Neural crest cell (in vitro differentiated cells): Measurements from ENCODE around the gene OTUD1. TPM values are rescaled to one million over a fixed set of nuclear protein-coding genes. Genes with fewer than 3 reads are reported as not detected.

Source experiments
- DNase-seq: peaks from one replicate; pipeline ENCODE4 v3.0.0; 2021; ENCODE audit warnings: low read depth, mixed read lengths, low spot score
- H3K27ac Mint-ChIP-seq: one replicate; pipeline ENCODE4 v1.8.0; 2021; ENCODE audit warnings: mild to moderate bottlenecking, mixed read lengths; ENCODE audit not compliant: unreplicated experiment
- H3K27me3 Mint-ChIP-seq: 2 replicates; pipeline ENCODE4 v1.8.0; 2021; ENCODE audit warnings: low read depth, mild to moderate bottlenecking, mixed read lengths
- H3K36me3 Mint-ChIP-seq: 2 replicates; pipeline ENCODE4 v1.8.0; 2021; ENCODE audit warnings: low read depth, mild to moderate bottlenecking, mixed read lengths
- H3K4me1 Mint-ChIP-seq: 2 replicates; pipeline ENCODE4 v1.8.0; 2021; ENCODE audit warnings: mixed read lengths
- H3K4me3 Mint-ChIP-seq: one replicate; pipeline ENCODE4 v1.8.0; 2021; ENCODE audit warnings: mild to moderate bottlenecking, mixed read lengths
- H3K9me3 Mint-ChIP-seq: 2 replicates; pipeline ENCODE4 v1.8.0; 2021; ENCODE audit warnings: mixed read lengths
- total RNA-seq: library from RNA; stranded (reverse); gene quantifications from 2 replicates; pipeline ENCODE4 v1.2.1, GENCODE V29; 2021
- TF ChIP-seq, protein P1 (sequence below): fragments of 200-600 bp; sonication (generic); conservative IDR thresholded peaks from 2 replicates; pipeline ENCODE4 v1.5.0; 2021; ENCODE audit warnings: antibody characterized with exemption, mild to moderate bottlenecking

The OTUD1 gene
- total RNA-seq, 1 donor from 2014 or later: 3.3 TPM

DNA sequence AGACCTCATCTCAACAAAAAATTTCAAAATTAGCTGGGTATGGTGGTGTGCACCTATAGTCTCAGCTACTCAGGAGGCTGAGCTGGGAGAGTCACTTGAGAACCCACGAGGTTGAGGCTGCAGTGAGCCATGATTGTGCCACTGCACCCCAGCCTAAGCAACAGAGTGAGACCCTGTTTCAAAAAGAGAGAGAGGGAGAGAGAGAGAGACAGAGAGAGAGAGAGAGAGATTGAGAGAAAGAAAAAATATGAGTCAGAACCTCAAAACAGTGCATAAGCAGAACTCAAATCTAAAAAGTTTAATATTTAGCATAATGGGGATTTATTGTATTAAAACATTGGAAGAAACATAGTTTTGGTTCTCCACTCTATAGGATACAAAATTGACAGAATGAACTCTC lies 17.5 kb upstream of the OTUD1 start:
- peaks cover 5% of the 10 kb centered on the region for H3K27me3 Mint-ChIP-seq
- no peaks in the 10 kb centered on the region for H3K4me1 Mint-ChIP-seq
- TF ChIP-seq, protein P1, sequence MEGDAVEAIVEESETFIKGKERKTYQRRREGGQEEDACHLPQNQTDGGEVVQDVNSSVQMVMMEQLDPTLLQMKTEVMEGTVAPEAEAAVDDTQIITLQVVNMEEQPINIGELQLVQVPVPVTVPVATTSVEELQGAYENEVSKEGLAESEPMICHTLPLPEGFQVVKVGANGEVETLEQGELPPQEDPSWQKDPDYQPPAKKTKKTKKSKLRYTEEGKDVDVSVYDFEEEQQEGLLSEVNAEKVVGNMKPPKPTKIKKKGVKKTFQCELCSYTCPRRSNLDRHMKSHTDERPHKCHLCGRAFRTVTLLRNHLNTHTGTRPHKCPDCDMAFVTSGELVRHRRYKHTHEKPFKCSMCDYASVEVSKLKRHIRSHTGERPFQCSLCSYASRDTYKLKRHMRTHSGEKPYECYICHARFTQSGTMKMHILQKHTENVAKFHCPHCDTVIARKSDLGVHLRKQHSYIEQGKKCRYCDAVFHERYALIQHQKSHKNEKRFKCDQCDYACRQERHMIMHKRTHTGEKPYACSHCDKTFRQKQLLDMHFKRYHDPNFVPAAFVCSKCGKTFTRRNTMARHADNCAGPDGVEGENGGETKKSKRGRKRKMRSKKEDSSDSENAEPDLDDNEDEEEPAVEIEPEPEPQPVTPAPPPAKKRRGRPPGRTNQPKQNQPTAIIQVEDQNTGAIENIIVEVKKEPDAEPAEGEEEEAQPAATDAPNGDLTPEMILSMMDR: no peak
- no peak for DNase-seq
- no peak overlapping the region for H3K27ac Mint-ChIP-seq
- H3K9me3 Mint-ChIP-seq: no peaks in the 10 kb centered on the region
- H3K4me3 Mint-ChIP-seq: no peak overlapping the region
- no peaks in the 10 kb centered on the region for H3K36me3 Mint-ChIP-seq

DNA sequence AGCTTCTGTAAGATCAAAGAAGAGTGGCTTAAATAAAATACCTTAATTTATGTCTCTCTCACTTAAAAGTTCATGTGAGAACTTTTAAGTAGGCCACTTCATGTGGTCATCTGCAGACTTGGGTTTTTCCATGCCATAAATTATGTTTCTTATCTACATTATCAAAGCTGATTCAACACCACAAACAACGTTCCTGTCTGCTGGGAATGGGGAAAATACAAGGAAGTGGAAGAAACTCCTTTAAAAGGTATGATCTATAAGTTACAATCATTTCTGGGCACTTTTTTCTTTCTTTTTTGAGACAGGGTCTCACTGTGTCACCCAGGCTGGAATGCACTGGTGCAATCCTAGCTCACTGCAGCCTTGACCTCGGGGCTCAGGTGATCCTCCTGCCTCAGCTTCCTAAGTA lies 16.9 kb upstream of the OTUD1 start:
- no peak for DNase-seq
- H3K36me3 Mint-ChIP-seq: no peaks in the 10 kb centered on the region
- no peaks in the 10 kb centered on the region for H3K9me3 Mint-ChIP-seq
- H3K27me3 Mint-ChIP-seq: peaks cover 5% of the 10 kb centered on the region
- H3K4me1 Mint-ChIP-seq: no peaks in the 10 kb centered on the region
- H3K27ac Mint-ChIP-seq: no peak overlapping the region
- TF ChIP-seq, protein P1: no peak
- H3K4me3 Mint-ChIP-seq: no peak overlapping the region

DNA sequence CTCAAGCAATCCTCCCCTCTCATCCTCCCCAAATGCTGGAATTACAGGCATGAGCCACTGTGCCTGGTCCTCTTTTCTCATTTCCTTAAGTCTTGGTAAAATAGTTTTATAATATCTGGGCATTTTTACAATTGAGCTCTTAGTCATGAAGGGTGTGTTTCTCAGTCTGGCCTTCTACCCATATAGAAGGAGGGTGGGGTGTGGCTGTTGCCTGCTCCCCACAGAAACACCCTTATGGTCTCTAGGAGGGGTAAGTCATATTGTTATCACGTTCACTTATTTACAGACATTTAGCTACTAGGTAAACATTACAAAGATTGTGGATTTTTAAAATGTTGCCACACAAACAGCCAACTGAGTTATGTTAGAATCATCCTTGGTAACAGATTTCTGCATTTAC lies 6.7 kb upstream of the OTUD1 start:
- Mint-ChIP-seq H3K9me3 (no peaks in the 10 kb centered on the region), H3K4me1 (no peaks in the 10 kb centered on the region), H3K36me3 (no peaks in the 10 kb centered on the region), H3K27ac (no peak overlapping the region), H3K27me3 (peaks cover 15% of the 10 kb centered on the region), H3K4me3 (no peak overlapping the region)
- no peak for DNase-seq
- TF ChIP-seq, protein P1: no peak

- Mint-ChIP-seq H3K27me3 (peaks cover 15% of the 10 kb centered on the region), H3K36me3 (no peaks in the 10 kb centered on the region), H3K4me3 (no peak overlapping the region), H3K27ac (no peak overlapping the region), H3K4me1 (no peaks in the 10 kb centered on the region), H3K9me3 (no peaks in the 10 kb centered on the region)
- no peak for DNase-seq
- TF ChIP-seq, protein P1: no peak
Measured at GRCh38 chr10:23432639-23433038, 6.2 kb upstream of the OTUD1 start.

DNA sequence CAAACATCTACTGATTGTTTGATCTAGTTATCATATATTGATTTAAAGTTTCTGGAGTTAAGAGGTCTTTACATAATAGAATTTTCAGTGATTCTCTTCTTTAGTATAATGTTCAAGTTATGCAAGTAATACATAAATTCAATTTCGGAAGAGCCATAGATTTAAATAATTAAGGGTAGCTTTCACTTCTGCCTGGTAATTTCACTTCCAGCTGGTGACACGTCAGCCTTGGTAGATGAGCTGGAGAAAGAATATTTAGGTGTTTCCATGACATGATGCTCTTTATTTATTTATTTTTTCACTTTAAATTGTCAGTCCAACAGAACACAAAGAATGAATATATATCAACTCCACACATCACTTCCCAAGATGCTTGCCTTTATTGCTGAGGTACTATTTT lies 5.2 kb upstream of the OTUD1 start:
- H3K36me3 Mint-ChIP-seq: no peaks in the 10 kb centered on the region
- no peak overlapping the region for H3K4me3 Mint-ChIP-seq
- H3K9me3 Mint-ChIP-seq: no peaks in the 10 kb centered on the region
- H3K4me1 Mint-ChIP-seq: peaks cover 7% of the 10 kb centered on the region
- TF ChIP-seq, protein P1: no peak
- no peak for DNase-seq
- H3K27me3 Mint-ChIP-seq: peaks cover 10% of the 10 kb centered on the region
- H3K27ac Mint-ChIP-seq: no peak overlapping the region

DNA sequence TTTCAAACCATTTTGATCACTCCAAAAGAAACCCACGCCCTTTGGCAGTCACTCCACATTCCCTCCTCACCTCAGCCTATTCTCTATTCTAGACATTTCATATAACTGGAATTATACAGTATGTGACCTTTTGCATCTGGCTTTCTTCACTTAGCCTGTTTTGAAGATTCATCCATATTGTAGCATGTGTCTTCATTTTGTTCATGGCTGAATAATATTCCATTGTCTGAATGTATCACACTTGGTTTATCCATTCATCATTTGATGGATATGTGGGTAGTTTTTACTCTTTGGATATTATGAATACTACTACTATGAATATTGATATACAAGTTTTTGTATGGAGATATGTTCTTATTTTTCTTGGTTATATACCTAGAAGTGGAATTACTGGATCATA lies 3.5 kb upstream of the OTUD1 start:
- H3K27me3 Mint-ChIP-seq: peaks cover 12% of the 10 kb centered on the region
- TF ChIP-seq, protein P1: no peak
- no peaks in the 10 kb centered on the region for H3K9me3 Mint-ChIP-seq

More for the DNA sequence above, 3.5 kb upstream of the OTUD1 start:
- Mint-ChIP-seq H3K4me1 (peaks cover 9% of the 10 kb centered on the region), H3K4me3 (no peak overlapping the region), H3K27ac (no peak overlapping the region), H3K36me3 (no peaks in the 10 kb centered on the region)
- DNase-seq: no peak
